ENCODE data around the gene PF4V1. TPM values are rescaled to one million over a fixed set of nuclear protein-coding genes. Genes with fewer than 3 reads are reported as not detected.

PF4V1 gene
- total and polyA plus RNA-seq, 2 donors (not counting 1 experiment from before 2014, with no cell fraction given) = not detected

GRCh38 chr4:73902817-73903547, 49.9 kb downstream of the PF4V1 start:
- no peaks in the 10 kb centered on the region for H3K27me3 ChIP-seq (replicated peaks in 1 of 4; ENCODE audit: control extremely low read depth in 1 of 4, control insufficient read depth in 3 of 4, insufficient read depth in 4 of 4, low read length in 3 of 4)
- H3K9ac ChIP-seq (ENCODE audit: low read length) = no peak overlapping the region
- TF ChIP-seq EZH2 (IDR thresholded peaks at IDR 0.05; ENCODE audit: borderline replicate concordance, insufficient read depth, low read depth, low read length, poor library complexity, severe bottlenecking) (no peak), CTCF (IDR thresholded peaks at IDR 0.05) (no peak)
- no peak overlapping the region for H3K4me3 ChIP-seq (ENCODE audit: control extremely low read depth in 1 of 5, extremely low read depth in 1 of 5, insufficient read depth in 1 of 5, low read depth in 2 of 5, low read length in 4 of 5)
- H3K9me3 ChIP-seq (ENCODE audit: control extremely low read depth in 1 of 3, control insufficient read depth in 2 of 3, insufficient read depth in 1 of 3, low read length in 2 of 3) = peaks cover 0 to 4% (median 0%) of the 10 kb centered on the region in 3 donors
- Mint-ChIP-seq H3K4me3 (no peak overlapping the region), H3K9me3 (ENCODE audit: insufficient read depth) (no peaks in the 10 kb centered on the region), H3K27me3 (peaks cover 6% of the 10 kb centered on the region), H3K27ac (no peak overlapping the region), H3K4me1 (no peaks in the 10 kb centered on the region)
- H3K4me1 ChIP-seq (ENCODE audit: control insufficient read depth in 2 of 2, insufficient read depth in 2 of 2, low read length in 2 of 2) = no peaks in the 10 kb centered on the region
- no peak overlapping the region for H3K27ac ChIP-seq (ENCODE audit: low read length in 2 of 2)
- intact Hi-C loops (cut with micrococcal nuclease) = no loop called here
- DNase-seq = no peak
- POLR2A ChIA-PET = no interaction called here
- no peaks in the 10 kb centered on the region for H3K79me2 ChIP-seq (ENCODE audit: control insufficient read depth, insufficient read depth, low read length)
- no peaks in the 10 kb centered on the region for H4K20me1 ChIP-seq (ENCODE audit: control insufficient read depth, insufficient read depth, low read length, poor library complexity, severe bottlenecking)
- no peaks in the 10 kb centered on the region for H3K36me3 ChIP-seq (replicated peaks in 1 of 2; ENCODE audit: control extremely low read depth in 1 of 2, control insufficient read depth in 1 of 2, extremely low read depth in 1 of 2, insufficient read depth in 2 of 2, low read length in 1 of 2)
- no peak for ATAC-seq (ENCODE audit: low read depth)
- CTCF ChIA-PET = no interaction called here
- H3K4me2 ChIP-seq (replicated peaks; ENCODE audit: low read depth, low read length, poor library complexity, severe bottlenecking) = no peak overlapping the region
- WGBS (ENCODE audit: insufficient coverage) = 50% methylated on average over 1 of the region's 3 CpGs
- no peak overlapping the region for H2AFZ ChIP-seq (ENCODE audit: insufficient read depth, low read depth, low read length, poor library complexity, severe bottlenecking)

Other genes with a start within 250 kb of the PF4V1 start
- gene RASSF6, start 232.9 kb upstream of the PF4V1 start, total RNA-seq = 13.1 and 14.6 TPM in 2 replicates
- gene RASSF6, start 232.9 kb upstream of the PF4V1 start, polyA plus RNA-seq = 0.95 and 1.4 TPM in 2 replicates
- gene CXCL8, start 112.7 kb upstream of the PF4V1 start, total RNA-seq = 0.32 and 1.7 TPM in 2 replicates
- gene CXCL8, start 112.7 kb upstream of the PF4V1 start, polyA plus RNA-seq = 3.0 and 7.5 TPM in 2 replicates
- gene CXCL6, start 16.6 kb upstream of the PF4V1 start, total RNA-seq = not detected in 2 replicates
- not detected in 2 replicates for gene CXCL6, start 16.6 kb upstream of the PF4V1 start, polyA plus RNA-seq
- not detected in 2 replicates for gene CXCL1, start 16.1 kb downstream of the PF4V1 start, total RNA-seq
- gene CXCL1, start 16.1 kb downstream of the PF4V1 start, polyA plus RNA-seq = 0.24 TPM in 1 of 2 replicates, not detected in the other
- 0.56 and 0.69 TPM in 2 replicates for gene PF4, start 128.7 kb downstream of the PF4V1 start, total RNA-seq
- gene PF4, start 128.7 kb downstream of the PF4V1 start, polyA plus RNA-seq = 1.8 and 6.4 TPM in 2 replicates
- 0.42 TPM in 1 of 2 replicates, not detected in the other for gene PPBP, start 134.9 kb downstream of the PF4V1 start, total RNA-seq
- gene PPBP, start 134.9 kb downstream of the PF4V1 start, polyA plus RNA-seq = 0.43 and 5.2 TPM in 2 replicates
- not detected in 2 replicates for gene CXCL5, start 145.4 kb downstream of the PF4V1 start, total RNA-seq
- gene CXCL5, start 145.4 kb downstream of the PF4V1 start, polyA plus RNA-seq = 0.17 TPM in 1 of 2 replicates, not detected in the other
- gene CXCL3, start 185.4 kb downstream of the PF4V1 start, total RNA-seq = not detected in 2 replicates
- 0.39 TPM in 1 of 2 replicates, not detected in the other for gene CXCL3, start 185.4 kb downstream of the PF4V1 start, polyA plus RNA-seq
- 0.58 TPM in 1 of 2 replicates, not detected in the other for gene CXCL2, start 245.9 kb downstream of the PF4V1 start, total RNA-seq
- gene CXCL2, start 245.9 kb downstream of the PF4V1 start, polyA plus RNA-seq = 0.40 and 0.42 TPM in 2 replicates

Data from B cell (primary cell).